HG02759 (cell line): ENCODE measurements around the gene SFTPA2.
A peak's percentile ranks its signal among the peaks of the same experiment; 100 is the strongest.
"Not testable (repeated sequence)": the region's sequence is repeated elsewhere in the genome, so short reads cannot be mapped to it uniquely, and the experiment has no call there.

Experiments
- ATAC-seq: cut with Tn5 transposase; IDR thresholded peaks from one replicate; pipeline ENCODE4 v1.9.1; 2021; ENCODE audit warnings: mild to moderate bottlenecking, moderate library complexity; ENCODE audit not compliant: unreplicated experiment

Gene SFTPA2

GRCh38 chr10:79561257-79561656, 1.1 kb upstream of the SFTPA2 start:
- no peak for ATAC-seq

GRCh38 chr10:79559726-79560125, 481 bp downstream of the SFTPA2 start:
- ATAC-seq: no peak

GRCh38 chr10:79556961-79557360, 3.2 kb downstream of the SFTPA2 start:
- ATAC-seq: not testable (repeated sequence)

GRCh38 chr10:79555354-79556309, 4.6 kb downstream of the SFTPA2 start:
- no peak for ATAC-seq

GRCh38 chr10:79552143-79552542, 8.1 kb downstream of the SFTPA2 start:
- no peak for ATAC-seq

- ATAC-seq: no peak
Observed at GRCh38 chr10:79547973-79548372, 12.2 kb downstream of the SFTPA2 start.

- ATAC-seq: not testable (repeated sequence)
Observed at GRCh38 chr10:79547128-79547527, 13.1 kb downstream of the SFTPA2 start.

- ATAC-seq: not testable (repeated sequence)
Observed at GRCh38 chr10:79544926-79545659, 15.1 kb downstream of the SFTPA2 start.

GRCh38 chr10:79544408-79544807, 15.8 kb downstream of the SFTPA2 start:
- not testable (repeated sequence) for ATAC-seq

GRCh38 chr10:79542626-79543025, 17.6 kb downstream of the SFTPA2 start:
- no peak for ATAC-seq

- peak; percentile 90 for ATAC-seq
Observed at GRCh38 chr10:79540930-79541329, 19.3 kb downstream of the SFTPA2 start.

- ATAC-seq: not testable (repeated sequence)
Observed at GRCh38 chr10:79538311-79538710, 21.9 kb downstream of the SFTPA2 start.

- not testable (repeated sequence) for ATAC-seq
Observed at GRCh38 chr10:79533903-79534175, 26.4 kb downstream of the SFTPA2 start.

GRCh38 chr10:79533142-79533902, 26.9 kb downstream of the SFTPA2 start:
- ATAC-seq: not testable (repeated sequence)

- not testable (repeated sequence) for ATAC-seq
Observed at GRCh38 chr10:79528261-79528660, 31.9 kb downstream of the SFTPA2 start.

GRCh38 chr10:79525049-79525710, 35.0 kb downstream of the SFTPA2 start:
- peak; percentile 90 for ATAC-seq

GRCh38 chr10:79523157-79523853, 36.9 kb downstream of the SFTPA2 start:
- not testable (repeated sequence) for ATAC-seq

GRCh38 chr10:79522464-79522863, 37.7 kb downstream of the SFTPA2 start:
- ATAC-seq: not testable (repeated sequence)

- not testable (repeated sequence) for ATAC-seq
Observed at GRCh38 chr10:79521751-79522150, 38.5 kb downstream of the SFTPA2 start.

GRCh38 chr10:79517567-79517966, 42.6 kb downstream of the SFTPA2 start:
- ATAC-seq: not testable (repeated sequence)
